Coronary artery (tissue), 2 donors: Measurements from ENCODE around the gene EHHADH.
A peak's percentile ranks its signal among the peaks of the same experiment; 100 is the strongest.
"Not testable (repeated sequence)": the region's sequence is repeated elsewhere in the genome, so short reads cannot be mapped to it uniquely, and the experiment has no call there.

Source experiments
- DNase-seq: peaks from one replicate; pipeline ENCODE4 v3.0.0-alpha.2; 2017; ENCODE audit warnings: low spot score
- H3K27ac ChIP-seq, 2 donors: fragments of 200-600 bp; sonication (generic); one replicate each; pipeline ENCODE4 v1.5.1; 2016 to 2019
- H3K4me3 ChIP-seq: fragments of 200-600 bp; sonication (generic); 2 replicates; pipeline ENCODE4 v1.5.1; 2016; ENCODE audit warnings: mild to moderate bottlenecking, moderate library complexity
- CTCF ChIP-seq: fragments of 200-600 bp; sonication (generic); IDR thresholded peaks from one replicate; pipeline ENCODE4 v1.5.1; 2019; ENCODE audit warnings: antibody characterized with exemption

Gene EHHADH

GRCh38 chr3:185268194-185268962 lies 14.5 kb upstream of the EHHADH start:
- DNase-seq: no peak
- Histone ChIP-seq H3K27ac (no peak overlapping the region), H3K4me3 (no peak overlapping the region)
- TF ChIP-seq CTCF: no peak

GRCh38 chr3:185267193-185267592 lies 13.3 kb upstream of the EHHADH start:
- TF ChIP-seq CTCF: no peak
- H3K4me3 ChIP-seq: no peak overlapping the region
- no peak for DNase-seq
- H3K27ac ChIP-seq: no peak overlapping the region

GRCh38 chr3:185264849-185265553 lies 11.2 kb upstream of the EHHADH start:
- DNase-seq: no peak
- Histone ChIP-seq H3K4me3 (no peak overlapping the region), H3K27ac (no peak overlapping the region)
- no peak for TF ChIP-seq CTCF

GRCh38 chr3:185263423-185263822 lies 9.6 kb upstream of the EHHADH start:
- TF ChIP-seq CTCF: no peak
- no peak overlapping the region for H3K4me3 ChIP-seq
- no peak overlapping the region for H3K27ac ChIP-seq
- DNase-seq: no peak

GRCh38 chr3:185257334-185257733 lies 3.5 kb upstream of the EHHADH start:
- no peak for TF ChIP-seq CTCF
- H3K4me3 ChIP-seq: no peak overlapping the region
- H3K27ac ChIP-seq: no peak overlapping the region
- DNase-seq: no peak

GRCh38 chr3:185254799-185255198 lies 950 bp upstream of the EHHADH start:
- Histone ChIP-seq H3K27ac (no peak overlapping the region), H3K4me3 (no peak overlapping the region)
- TF ChIP-seq CTCF: no peak
- DNase-seq: no peak

- H3K4me3 ChIP-seq: peak overlapping the region; percentile 91
- H3K27ac ChIP-seq, DNase-seq: not testable (repeated sequence)
Observed at GRCh38 chr3:185253133-185253532, 716 bp downstream of the EHHADH start.
